Gastroesophageal sphincter (tissue), 3 donors: ENCODE results near the gene ABHD5.

ENCODE experiments used
- CTCF ChIP-seq, 4 experiments: fragments of 200-600 bp in 2 of 4; fragments of 450-650 bp in 2 of 4; sonication (generic) in 1 of 4; IDR thresholded peaks; one replicate each; pipeline ENCODE4 v1.5.1; 2017 to 2019; ENCODE audit warnings: antibody characterized with exemption in 4 of 4, mild to moderate bottlenecking in 2 of 4, moderate library complexity in 2 of 4
- EP300 ChIP-seq: sonication (generic); formaldehyde crosslinking; IDR thresholded peaks from one replicate; pipeline ENCODE4 v1.6.1; 2017; ENCODE audit warnings: antibody characterized with exemption, mild to moderate bottlenecking
- POLR2A ChIP-seq, 2 donors: fragments of 450-650 bp; IDR thresholded peaks; one replicate each; pipeline ENCODE4 v1.6.1; 2017; ENCODE audit warnings: antibody characterized with exemption in 2 of 2, mild to moderate bottlenecking in 2 of 2, moderate library complexity in 1 of 2
- POLR2AphosphoS5 ChIP-seq: sonication (generic); formaldehyde crosslinking; IDR thresholded peaks from one replicate; pipeline ENCODE4 v1.6.1; 2017; ENCODE audit warnings: antibody characterized with exemption

GRCh38 chr3:43650345-43650744, 40.4 kb upstream of the ABHD5 start:
- TF ChIP-seq CTCF (IDR thresholded peaks at IDR 0.05) (no peak), POLR2A (IDR thresholded peaks at IDR 0.05) (no peak), POLR2AphosphoS5 (no peak), EP300 (no peak)
